Suprapubic skin (tissue), 3 donors: ENCODE measurements around the gene PRCP.

Experiments
- EP300 ChIP-seq: sonication (generic); formaldehyde crosslinking; IDR thresholded peaks from one replicate; pipeline ENCODE4 v1.6.1; 2017; ENCODE audit warnings: antibody characterized with exemption
- POLR2A ChIP-seq, 2 donors: fragments of 450-650 bp; IDR thresholded peaks; one replicate each; pipeline ENCODE4 v1.6.1; 2017; ENCODE audit warnings: antibody characterized with exemption in 2 of 2, mild to moderate bottlenecking in 2 of 2, moderate library complexity in 2 of 2
- TF ChIP-seq, protein P1 (sequence below), 2 donors: fragments of 200-600 bp in 1 of 2; fragments of 450-650 bp in 1 of 2; sonication (generic) in 1 of 2; IDR thresholded peaks; one replicate each; pipeline ENCODE4 v1.5.1; 2016 to 2019; ENCODE audit warnings: antibody characterized with exemption in 2 of 2, mild to moderate bottlenecking in 1 of 2, moderate library complexity in 1 of 2

DNA sequence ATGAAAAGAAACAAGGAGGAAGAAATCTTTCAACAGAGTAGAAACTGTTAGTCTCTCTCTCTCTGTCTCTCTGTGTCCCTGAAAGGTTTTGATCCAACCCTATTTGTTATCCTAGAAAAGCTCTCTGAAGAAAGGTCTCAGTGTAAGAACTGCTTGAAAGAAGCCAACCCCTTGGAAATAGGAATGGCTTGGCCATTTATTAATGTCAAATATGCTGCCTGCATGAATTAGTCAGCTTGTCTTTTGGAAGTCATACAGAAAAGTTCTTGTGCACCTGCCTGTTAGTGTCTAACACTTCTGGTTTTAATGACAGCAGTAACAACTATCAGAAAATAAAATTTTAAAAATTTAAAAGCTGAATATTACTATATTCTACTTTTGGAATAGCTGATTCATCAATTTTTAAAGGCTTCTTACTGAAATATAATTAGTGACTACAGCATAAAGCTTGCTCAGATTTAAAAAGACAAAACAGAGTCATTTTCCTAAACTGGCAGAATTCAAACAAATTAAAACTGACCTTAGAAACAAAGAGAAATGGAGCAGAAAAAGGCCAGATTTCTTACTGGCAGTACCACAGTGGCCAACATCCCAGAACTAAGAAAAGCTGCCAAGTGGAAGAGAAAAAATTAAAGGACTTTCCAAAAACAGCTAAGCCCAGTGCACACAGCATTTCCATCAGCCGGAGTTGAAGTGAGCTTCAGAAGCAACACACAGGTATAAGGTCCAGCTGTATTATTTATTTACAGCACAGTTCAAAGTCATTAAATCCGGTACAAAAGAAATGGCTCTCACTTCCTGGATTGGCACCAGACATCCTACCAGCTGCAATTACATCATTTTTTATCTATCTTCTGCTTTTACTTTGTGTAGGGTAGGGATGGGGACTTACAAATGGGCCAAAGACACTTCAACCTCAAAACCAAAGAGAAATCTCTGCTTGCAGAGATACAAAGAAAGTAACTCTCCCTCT is 76.3 kb downstream of the PRCP start:
- TF ChIP-seq, protein P1, sequence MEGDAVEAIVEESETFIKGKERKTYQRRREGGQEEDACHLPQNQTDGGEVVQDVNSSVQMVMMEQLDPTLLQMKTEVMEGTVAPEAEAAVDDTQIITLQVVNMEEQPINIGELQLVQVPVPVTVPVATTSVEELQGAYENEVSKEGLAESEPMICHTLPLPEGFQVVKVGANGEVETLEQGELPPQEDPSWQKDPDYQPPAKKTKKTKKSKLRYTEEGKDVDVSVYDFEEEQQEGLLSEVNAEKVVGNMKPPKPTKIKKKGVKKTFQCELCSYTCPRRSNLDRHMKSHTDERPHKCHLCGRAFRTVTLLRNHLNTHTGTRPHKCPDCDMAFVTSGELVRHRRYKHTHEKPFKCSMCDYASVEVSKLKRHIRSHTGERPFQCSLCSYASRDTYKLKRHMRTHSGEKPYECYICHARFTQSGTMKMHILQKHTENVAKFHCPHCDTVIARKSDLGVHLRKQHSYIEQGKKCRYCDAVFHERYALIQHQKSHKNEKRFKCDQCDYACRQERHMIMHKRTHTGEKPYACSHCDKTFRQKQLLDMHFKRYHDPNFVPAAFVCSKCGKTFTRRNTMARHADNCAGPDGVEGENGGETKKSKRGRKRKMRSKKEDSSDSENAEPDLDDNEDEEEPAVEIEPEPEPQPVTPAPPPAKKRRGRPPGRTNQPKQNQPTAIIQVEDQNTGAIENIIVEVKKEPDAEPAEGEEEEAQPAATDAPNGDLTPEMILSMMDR (IDR thresholded peaks at IDR 0.05): no peak
- TF ChIP-seq POLR2A (IDR thresholded peaks at IDR 0.05) (no peak), EP300 (no peak)
